SJCRH30 (cell line): ENCODE measurements around the gene HOXB8. TPM values are rescaled to one million over a fixed set of nuclear protein-coding genes. Genes with fewer than 3 reads are reported as not detected.

Experiments used
- DNase-seq, 2 experiments: peaks; one replicate each; pipeline ENCODE4 v3.0.0-alpha.2; 2015 to 2020
- H3K27ac ChIP-seq: fragments of 250-450 bp; sonication (Bioruptor Pico); 2 replicates; pipeline ENCODE4 v1.5.1; 2020; ENCODE audit warnings: mild to moderate bottlenecking, moderate library complexity
- H3K27me3 ChIP-seq: fragments of 250-450 bp; sonication (Bioruptor Pico); 2 replicates; pipeline ENCODE4 v1.5.1; 2020; ENCODE audit warnings: mild to moderate bottlenecking, moderate library complexity
- H3K36me3 ChIP-seq: fragments of 250-450 bp; sonication (Bioruptor Pico); 2 replicates; pipeline ENCODE4 v1.5.1; 2020; ENCODE audit warnings: mild to moderate bottlenecking, moderate library complexity
- H3K4me1 ChIP-seq: fragments of 250-450 bp; sonication (Bioruptor Pico); 2 replicates; pipeline ENCODE4 v1.5.1; 2020; ENCODE audit warnings: mild to moderate bottlenecking, moderate library complexity
- H3K4me3 ChIP-seq: fragments of 250-450 bp; sonication (Bioruptor Pico); 2 replicates; pipeline ENCODE4 v1.5.1; 2020; ENCODE audit warnings: mild to moderate bottlenecking, moderate library complexity
- H3K9me3 ChIP-seq: fragments of 250-450 bp; sonication (Bioruptor Pico); replicated peaks from 2 replicates; pipeline ENCODE4 v1.5.1; 2020; ENCODE audit warnings: mild to moderate bottlenecking, moderate library complexity
- total RNA-seq: library from RNA; depleted of rRNA; stranded (reverse); fragments of >200 nt; shearing (Covaris generic); gene quantifications from 2 replicates; pipeline ENCODE4 v1.2.3, GENCODE V29; 2014

Gene HOXB8
- total RNA-seq, 1 experiment from 2014 or later: 0.38 TPM

GRCh38 chr17:48642059-48642842 lies 27.2 kb upstream of the HOXB8 start:
- Histone ChIP-seq H3K27ac (no peak overlapping the region), H3K9me3 (no peaks in the 10 kb centered on the region), H3K36me3 (no peaks in the 10 kb centered on the region), H3K4me1 (no peaks in the 10 kb centered on the region), H3K4me3 (no peak overlapping the region), H3K27me3 (peaks cover 21% of the 10 kb centered on the region)
- no peak for DNase-seq

DNA sequence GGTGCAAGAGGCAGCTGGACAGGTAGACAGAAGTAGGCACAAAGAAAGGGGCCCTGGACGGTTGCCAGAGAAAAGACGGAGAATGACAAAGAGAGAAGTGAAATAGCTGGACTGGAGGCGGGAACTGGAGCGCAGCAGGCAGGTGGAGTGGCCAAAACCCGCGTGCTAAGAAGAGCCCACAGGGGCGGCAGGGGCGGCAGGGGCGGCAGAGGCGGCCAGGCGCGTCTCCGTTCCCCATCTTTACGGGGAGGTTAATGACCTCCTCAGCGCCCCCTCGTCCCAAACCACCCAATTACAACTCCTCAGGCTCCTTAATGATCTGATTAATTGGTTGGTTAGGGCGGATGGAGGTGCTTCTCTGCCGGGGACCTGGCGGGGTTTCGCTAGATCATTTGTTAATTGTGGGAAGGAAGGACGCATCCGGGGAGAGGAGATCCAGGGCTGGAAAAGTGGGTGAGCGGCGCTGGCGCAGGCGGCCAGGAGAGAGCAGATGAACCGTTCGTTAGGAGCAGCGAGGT lies 26.5 kb upstream of the HOXB8 start:
- no peak for DNase-seq
- Histone ChIP-seq H3K9me3 (no peaks in the 10 kb centered on the region), H3K27me3 (peaks cover 25% of the 10 kb centered on the region), H3K36me3 (no peaks in the 10 kb centered on the region), H3K4me3 (no peak overlapping the region), H3K27ac (no peak overlapping the region), H3K4me1 (peaks cover 3% of the 10 kb centered on the region; the same call in 1 of the 2 replicates)

GRCh38 chr17:48640858-48641180 lies 25.7 kb upstream of the HOXB8 start:
- Histone ChIP-seq H3K4me1 (peaks cover 5% of the 10 kb centered on the region; the same call in 1 of the 2 replicates), H3K4me3 (no peak overlapping the region), H3K9me3 (no peaks in the 10 kb centered on the region), H3K36me3 (no peaks in the 10 kb centered on the region), H3K27ac (no peak overlapping the region), H3K27me3 (peaks cover 29% of the 10 kb centered on the region)
- DNase-seq: no peak

DNA sequence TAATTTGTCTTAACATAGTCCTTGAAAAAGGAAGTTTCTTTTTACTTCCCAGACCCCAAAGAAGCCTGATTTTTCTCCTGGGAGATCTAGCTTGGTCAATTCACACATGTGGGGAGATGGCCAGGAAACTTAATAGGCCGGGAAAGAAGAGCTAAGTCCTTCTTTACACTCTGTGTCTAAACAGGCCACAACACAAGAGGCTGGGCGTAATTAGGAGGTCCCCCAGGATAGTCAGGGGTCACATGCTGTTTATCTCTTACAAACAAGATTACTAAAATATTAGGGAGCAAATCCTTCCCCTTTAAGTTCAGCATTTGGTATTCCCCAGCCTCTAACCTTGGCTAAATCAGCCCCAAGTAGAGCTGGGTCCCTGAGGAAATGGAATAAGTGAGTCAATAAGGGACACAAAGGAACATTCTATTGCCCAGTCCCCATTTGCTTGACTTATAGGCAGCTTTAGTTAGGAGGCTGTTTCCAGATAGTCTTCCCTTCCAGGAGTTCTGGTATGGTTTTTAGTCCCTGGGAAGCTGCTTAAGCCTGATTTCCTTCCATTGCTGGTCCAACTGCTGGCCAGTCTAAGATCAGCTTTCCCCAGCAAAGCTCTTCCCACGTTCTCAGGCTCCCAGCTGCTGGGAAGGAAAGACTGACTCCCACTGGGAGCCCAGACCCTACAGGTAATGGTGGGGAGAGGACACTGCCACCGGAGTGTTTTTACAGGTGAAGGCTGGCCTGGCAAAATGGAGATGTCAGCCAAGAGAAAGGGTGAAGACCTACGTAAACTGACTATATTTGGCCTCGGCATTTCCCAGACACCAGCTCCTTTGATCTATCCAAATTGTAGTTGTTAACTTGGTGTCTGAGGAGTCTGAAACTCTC lies 25.1 kb upstream of the HOXB8 start:
- Histone ChIP-seq H3K27ac (no peak overlapping the region), H3K27me3 (peaks cover 30% of the 10 kb centered on the region), H3K9me3 (no peaks in the 10 kb centered on the region), H3K4me1 (peaks cover 8% of the 10 kb centered on the region; the same call in 1 of the 2 replicates), H3K36me3 (no peaks in the 10 kb centered on the region), H3K4me3 (no peak overlapping the region)
- DNase-seq: no peak

DNA sequence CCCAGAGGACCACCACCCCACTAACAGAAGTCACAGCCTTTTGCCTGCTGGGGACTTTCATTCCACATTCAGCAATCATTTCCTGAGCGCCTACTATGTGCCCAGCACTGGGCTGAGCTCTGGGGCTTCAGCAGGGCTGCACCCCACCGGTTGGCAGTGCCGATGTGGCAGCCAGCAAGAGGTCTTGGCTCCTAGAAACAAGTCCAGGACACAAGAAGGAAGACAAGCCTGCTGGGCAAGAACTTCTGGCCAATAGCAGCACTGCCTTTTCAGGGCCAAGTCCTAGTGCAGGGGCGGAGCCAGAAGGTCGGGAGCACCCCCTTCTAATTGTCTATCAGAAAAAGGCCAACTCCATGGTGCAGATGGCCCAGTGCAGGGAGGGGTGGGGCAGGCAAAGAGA lies 24.0 kb upstream of the HOXB8 start:
- Histone ChIP-seq H3K9me3 (no peaks in the 10 kb centered on the region), H3K27ac (no peak overlapping the region), H3K4me3 (no peak overlapping the region), H3K4me1 (peaks cover 8% of the 10 kb centered on the region; the same call in 1 of the 2 replicates), H3K27me3 (peaks cover 30% of the 10 kb centered on the region), H3K36me3 (no peaks in the 10 kb centered on the region)
- no peak for DNase-seq

GRCh38 chr17:48637323-48638260 lies 22.5 kb upstream of the HOXB8 start:
- no peak for DNase-seq
- peaks cover 26% of the 10 kb centered on the region for H3K27me3 ChIP-seq
- H3K4me3 ChIP-seq: no peak overlapping the region
- H3K4me1 ChIP-seq: peaks cover 8% of the 10 kb centered on the region; the same call in 1 of the 2 replicates
- no peaks in the 10 kb centered on the region for H3K9me3 ChIP-seq
- no peak overlapping the region for H3K27ac ChIP-seq
- H3K36me3 ChIP-seq: no peaks in the 10 kb centered on the region

DNA sequence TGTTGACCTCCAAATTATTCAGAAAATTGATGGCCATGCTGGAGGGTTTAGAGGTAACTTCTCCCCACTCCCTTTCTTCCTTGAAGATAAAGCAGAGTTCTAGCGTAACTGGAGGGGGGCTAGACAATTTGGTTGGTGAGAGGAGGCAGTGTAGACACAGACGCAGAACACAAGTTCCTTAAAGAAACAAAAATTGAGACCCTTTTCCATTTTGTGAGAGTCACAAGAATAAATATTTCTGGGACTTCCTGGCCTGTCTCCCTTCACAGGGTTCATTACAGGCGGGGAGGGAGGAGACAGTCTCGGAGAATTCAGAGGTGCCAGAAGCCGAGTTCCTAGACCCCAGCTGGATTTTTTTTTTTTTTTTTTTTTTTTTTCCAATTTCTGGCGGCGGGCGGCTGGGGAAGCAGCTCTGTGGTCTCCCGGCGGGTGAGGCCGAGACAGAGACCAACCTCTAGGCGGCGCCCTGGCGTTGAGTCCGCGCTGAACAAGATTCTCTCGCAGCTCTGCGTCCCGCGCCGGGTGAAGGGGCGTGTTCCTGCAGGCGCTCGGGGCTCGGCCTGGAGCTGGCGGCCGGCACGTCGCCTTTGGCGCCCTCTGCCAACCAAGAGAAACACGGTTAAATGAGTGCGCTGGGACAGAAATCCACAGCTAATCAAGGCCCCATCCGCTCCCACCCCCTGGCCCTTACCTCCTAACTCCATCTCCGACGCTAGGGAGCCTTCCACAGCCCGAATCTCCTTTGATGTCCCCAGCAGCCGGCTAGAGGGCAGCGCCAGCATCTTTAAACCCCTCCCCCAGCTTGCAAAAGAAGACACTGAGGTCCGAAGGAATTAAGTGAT lies 21.3 kb upstream of the HOXB8 start:
- peak; percentile 95 to 97 for DNase-seq
- Histone ChIP-seq H3K4me3 (peak overlapping the region; percentile 40), H3K36me3 (no peaks in the 10 kb centered on the region), H3K4me1 (peaks cover 8% of the 10 kb centered on the region; the same call in 1 of the 2 replicates), H3K27me3 (peaks cover 26% of the 10 kb centered on the region), H3K27ac (no peak overlapping the region), H3K9me3 (no peaks in the 10 kb centered on the region)

DNA sequence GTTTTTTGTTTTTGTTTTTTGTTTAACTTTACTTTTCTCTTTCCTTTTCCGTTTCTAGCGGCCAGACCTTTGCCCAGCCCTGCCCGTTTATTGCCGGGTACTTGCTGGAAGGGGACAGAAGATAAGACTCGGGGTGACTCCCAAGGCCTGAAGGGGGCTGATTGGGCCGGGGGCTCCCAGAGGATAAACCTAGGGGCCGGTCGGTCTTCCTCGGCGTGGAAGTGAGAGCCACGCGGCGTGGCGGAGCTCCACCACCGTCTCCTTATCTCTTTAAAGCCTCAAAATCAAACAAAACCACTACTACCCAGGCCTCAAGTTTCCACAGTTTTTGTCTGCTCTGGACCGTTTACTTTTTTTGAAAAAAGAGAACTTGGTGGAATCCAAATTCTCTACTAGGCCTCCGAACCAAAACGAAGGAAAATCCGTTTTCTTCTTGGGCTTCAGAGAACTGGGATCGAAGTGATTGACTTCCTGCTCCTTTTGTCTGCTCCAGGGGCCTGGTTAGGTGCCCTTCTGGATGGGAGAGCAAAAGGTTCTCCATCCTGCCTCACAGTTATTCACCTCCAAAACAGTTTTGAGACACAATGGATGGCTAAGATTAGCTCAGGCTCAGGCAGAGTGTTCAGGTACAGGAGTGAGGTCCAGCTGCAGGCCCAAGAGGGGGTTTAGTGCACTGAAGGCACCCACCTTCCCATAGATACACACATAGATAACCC lies 19.6 kb upstream of the HOXB8 start:
- Histone ChIP-seq H3K27ac (no peak overlapping the region), H3K4me3 (no peak overlapping the region), H3K9me3 (no peaks in the 10 kb centered on the region), H3K27me3 (peaks cover 31% of the 10 kb centered on the region), H3K36me3 (no peaks in the 10 kb centered on the region), H3K4me1 (peaks cover 8% of the 10 kb centered on the region; the same call in 1 of the 2 replicates)
- DNase-seq: no peak

GRCh38 chr17:48633266-48633677 lies 18.2 kb upstream of the HOXB8 start:
- H3K9me3 ChIP-seq: no peaks in the 10 kb centered on the region
- H3K27ac ChIP-seq: no peak overlapping the region
- H3K4me3 ChIP-seq: no peak overlapping the region
- peaks cover 8% of the 10 kb centered on the region; the same call in 1 of the 2 replicates for H3K4me1 ChIP-seq
- no peaks in the 10 kb centered on the region for H3K36me3 ChIP-seq
- peaks cover 21% of the 10 kb centered on the region; the same call in 1 of the 2 replicates for H3K27me3 ChIP-seq
- DNase-seq: no peak

DNA sequence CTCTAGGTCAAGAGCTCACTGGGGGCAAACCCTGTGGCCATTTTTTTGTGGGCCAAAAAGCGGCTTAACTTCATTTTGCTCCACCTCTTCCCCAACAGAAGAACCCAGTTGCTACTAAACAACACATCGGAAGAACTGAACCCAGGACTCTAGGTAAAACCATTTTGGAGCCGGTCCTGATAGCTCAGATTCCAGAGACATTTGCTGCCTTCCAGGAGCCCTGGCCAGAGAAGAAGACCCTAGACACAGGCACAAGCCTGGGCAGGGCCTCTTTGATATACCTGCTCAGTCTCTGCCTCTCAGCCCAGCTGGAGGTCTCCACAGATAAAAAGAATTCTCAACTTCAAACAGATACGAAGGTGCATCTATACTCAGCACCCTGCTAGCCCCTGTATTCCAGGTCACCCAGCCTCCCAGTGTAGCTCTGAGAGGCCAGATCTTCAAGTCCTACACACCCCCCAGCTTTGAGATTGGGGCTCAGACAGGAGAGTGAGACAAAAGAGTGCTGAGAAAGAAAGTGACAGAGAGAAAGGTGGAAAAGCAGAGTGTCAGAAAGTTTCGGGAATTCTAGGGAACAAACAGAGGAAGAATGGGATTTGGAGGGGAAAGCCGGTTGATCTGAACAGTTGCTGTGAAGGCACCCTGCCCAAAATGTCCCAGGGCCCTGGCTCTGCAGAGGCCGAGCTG lies 17.6 kb upstream of the HOXB8 start:
- Histone ChIP-seq H3K27ac (no peak overlapping the region), H3K9me3 (no peaks in the 10 kb centered on the region), H3K27me3 (peaks cover 19% of the 10 kb centered on the region; the same call in 1 of the 2 replicates), H3K4me3 (no peak overlapping the region), H3K4me1 (peaks cover 8% of the 10 kb centered on the region), H3K36me3 (no peaks in the 10 kb centered on the region)
- no peak for DNase-seq

DNA sequence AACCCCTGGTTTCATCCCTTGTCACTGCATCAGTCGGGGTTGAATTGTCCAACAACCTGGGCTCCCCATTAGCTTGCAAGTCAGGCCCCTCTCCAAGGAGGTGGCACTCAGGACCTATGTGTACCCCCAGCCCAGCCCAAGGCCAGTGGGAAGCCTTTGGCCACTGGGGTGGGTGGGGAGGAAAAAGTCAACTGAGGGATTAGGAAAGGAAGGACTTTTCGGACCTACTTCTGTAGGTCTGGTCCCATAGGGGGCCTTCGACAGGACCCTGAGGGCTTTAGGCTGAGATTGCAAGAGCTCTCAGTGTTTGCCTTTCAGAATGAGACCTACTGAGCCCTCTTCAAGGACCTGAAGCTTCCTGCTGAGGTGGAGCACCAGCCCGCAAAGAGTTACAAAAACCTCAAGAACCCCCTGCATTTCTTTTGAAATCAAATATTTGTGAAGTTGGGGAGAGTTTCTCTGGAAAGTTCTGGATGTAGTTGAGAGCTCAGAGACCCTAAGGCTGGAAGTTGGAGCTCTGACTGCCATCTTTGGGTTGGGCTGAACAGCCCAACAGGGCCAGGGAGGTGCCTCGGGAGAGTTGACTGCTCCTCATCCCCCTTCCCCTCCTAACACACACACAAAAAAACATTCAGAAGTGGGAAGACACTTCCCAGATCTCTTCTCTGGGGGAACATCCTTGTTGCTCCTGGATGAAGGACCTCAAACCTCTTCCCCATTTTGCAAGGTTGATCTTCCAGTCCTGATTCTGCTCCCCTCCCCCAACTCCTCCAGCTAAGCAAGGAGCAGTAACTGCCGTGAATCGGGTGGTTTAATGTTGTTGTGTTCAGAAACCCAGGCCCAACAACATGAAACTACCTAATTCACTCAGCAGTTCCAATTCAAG lies 16.8 kb upstream of the HOXB8 start:
- H3K4me1 ChIP-seq: peaks cover 7% of the 10 kb centered on the region
- no peak for DNase-seq
- H3K4me3 ChIP-seq: no peak overlapping the region
- H3K27ac ChIP-seq: no peak overlapping the region
- peaks cover 13% of the 10 kb centered on the region; the same call in 1 of the 2 replicates for H3K27me3 ChIP-seq
- H3K9me3 ChIP-seq: no peaks in the 10 kb centered on the region
- no peaks in the 10 kb centered on the region for H3K36me3 ChIP-seq
